Retinal pigment epithelial cell (primary cell): Measurements from ENCODE around the gene MYH16.

ENCODE experiments used
- DNase-seq: peaks from one replicate; pipeline ENCODE4 v3.0.0-alpha.2; 2010; ENCODE audit warnings: low read depth
- H3K4me3 ChIP-seq: 2 replicates; pipeline ENCODE4 v1.5.1; 2011; ENCODE audit warnings: mild to moderate bottlenecking, low read length, control low read depth, moderate library complexity
- TF ChIP-seq, protein P1 (sequence below): conservative IDR thresholded peaks from 2 replicates; pipeline ENCODE4 v1.5.1; 2011; ENCODE audit warnings: low read depth, low read length, control low read depth, inconsistent platforms

The MYH16 gene

GRCh38 chr7:99293167-99293566 is 20.5 kb downstream of the MYH16 start:
- TF ChIP-seq, protein P1, sequence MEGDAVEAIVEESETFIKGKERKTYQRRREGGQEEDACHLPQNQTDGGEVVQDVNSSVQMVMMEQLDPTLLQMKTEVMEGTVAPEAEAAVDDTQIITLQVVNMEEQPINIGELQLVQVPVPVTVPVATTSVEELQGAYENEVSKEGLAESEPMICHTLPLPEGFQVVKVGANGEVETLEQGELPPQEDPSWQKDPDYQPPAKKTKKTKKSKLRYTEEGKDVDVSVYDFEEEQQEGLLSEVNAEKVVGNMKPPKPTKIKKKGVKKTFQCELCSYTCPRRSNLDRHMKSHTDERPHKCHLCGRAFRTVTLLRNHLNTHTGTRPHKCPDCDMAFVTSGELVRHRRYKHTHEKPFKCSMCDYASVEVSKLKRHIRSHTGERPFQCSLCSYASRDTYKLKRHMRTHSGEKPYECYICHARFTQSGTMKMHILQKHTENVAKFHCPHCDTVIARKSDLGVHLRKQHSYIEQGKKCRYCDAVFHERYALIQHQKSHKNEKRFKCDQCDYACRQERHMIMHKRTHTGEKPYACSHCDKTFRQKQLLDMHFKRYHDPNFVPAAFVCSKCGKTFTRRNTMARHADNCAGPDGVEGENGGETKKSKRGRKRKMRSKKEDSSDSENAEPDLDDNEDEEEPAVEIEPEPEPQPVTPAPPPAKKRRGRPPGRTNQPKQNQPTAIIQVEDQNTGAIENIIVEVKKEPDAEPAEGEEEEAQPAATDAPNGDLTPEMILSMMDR, result no peak
- no peak overlapping the region for H3K4me3 ChIP-seq
- no peak for DNase-seq

DNA sequence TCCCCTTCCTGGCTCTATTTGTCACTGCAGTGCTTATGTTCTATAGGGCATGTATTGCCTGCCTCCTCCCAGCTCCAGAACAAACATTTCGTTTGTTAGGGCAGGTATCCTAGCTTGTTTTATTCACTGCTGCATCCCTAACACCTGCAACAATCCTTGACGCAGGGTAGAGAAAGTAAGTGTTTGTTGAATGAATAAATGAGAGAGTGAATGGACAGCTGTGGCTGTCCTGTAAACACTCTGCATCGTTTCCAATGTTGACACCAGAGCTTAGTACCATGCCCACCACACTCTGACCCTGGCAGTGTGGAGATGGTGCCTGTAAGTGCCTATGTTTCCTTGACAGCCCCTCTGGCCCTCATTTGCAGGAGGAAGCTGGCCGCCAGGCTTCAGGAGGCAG is 21.0 kb downstream of the MYH16 start:
- DNase-seq, result no peak
- TF ChIP-seq, protein P1, result no peak
- no peak overlapping the region for H3K4me3 ChIP-seq

DNA sequence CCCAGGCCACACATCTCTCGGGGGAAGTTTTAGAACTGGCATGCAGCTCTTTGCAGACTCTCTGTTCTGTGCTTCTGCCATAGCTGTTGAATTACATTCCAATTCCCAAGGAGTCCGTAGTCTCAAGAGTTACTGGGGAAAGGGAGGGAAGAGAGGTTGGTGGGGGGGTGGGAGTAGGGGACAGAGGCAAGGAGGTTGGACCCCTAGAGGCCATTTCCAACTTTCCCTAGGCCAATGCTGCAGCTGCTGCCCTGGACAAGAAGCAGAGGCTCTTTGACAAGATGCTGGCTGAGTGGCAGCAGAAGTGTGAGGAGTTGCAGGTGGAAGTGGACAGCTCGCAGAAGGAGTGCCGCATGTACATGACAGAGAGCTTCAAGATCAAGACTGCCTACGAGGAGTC is 23.8 kb downstream of the MYH16 start:
- TF ChIP-seq, protein P1, result no peak
- H3K4me3 ChIP-seq, result no peak overlapping the region
- no peak for DNase-seq

DNA sequence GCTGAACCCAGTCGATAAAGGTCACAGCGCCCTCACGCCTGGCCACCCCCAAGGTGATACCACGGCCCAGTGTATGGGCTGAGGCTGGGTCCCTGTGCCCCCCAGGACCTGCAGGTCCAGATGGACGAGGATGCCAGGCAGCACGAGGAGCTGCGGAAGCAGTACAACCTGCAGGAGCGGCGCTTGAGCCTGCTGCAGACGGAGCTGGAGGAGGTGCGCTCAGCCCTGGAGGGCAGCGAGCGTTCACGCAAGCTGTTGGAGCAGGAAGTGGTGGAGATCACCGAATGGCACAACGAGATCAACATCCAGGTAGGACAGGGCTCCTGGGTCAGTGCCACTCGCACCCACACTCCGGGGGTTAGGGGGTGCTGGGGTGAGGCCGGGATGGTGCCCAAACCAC is 28.9 kb downstream of the MYH16 start:
- no peak for DNase-seq

GRCh38 chr7:99305473-99306260 is 33.0 kb downstream of the MYH16 start:
- no peak overlapping the region for H3K4me3 ChIP-seq
- DNase-seq, result no peak
- TF ChIP-seq, protein P1, result no peak

More for the DNA sequence above, 28.9 kb downstream of the MYH16 start:
- TF ChIP-seq, protein P1, result no peak
- no peak overlapping the region for H3K4me3 ChIP-seq

DNA sequence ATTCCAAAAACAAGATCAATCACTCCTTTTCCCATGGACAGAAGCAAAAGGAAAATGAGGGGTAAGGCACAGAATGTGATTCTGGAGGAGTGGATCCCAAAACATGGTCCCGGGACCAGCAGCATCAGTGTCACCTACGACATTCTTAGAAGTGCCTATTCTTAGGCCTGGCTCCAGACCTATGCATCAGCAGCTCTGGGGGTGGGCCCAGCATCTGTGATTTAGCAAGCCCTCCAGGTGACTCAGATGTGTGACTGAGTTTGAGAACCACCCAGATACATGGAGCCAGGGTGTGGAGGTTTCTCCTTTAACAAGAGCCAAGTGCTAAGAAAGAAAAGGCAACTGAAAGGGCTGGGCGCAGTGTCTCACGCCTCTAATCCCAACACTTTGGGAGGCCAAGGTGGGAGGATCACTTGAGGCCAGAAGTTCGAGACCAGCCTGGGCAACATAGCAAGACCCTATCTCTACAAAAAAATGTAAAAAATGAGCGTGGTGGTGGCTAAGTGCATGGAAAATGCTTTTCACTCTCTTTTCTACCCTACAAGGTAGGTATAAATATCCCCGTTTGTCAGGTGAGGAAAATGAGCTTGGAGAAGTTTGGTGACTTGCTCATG is 35.9 kb downstream of the MYH16 start:
- H3K4me3 ChIP-seq, result no peak overlapping the region
- TF ChIP-seq, protein P1, result no peak
- DNase-seq, result no peak

- DNase-seq, result no peak
- H3K4me3 ChIP-seq, result no peak overlapping the region
- TF ChIP-seq, protein P1, result no peak
Measured at GRCh38 chr7:99309111-99309510, 36.5 kb downstream of the MYH16 start.
